NCI-H1436 (cell line): Measurements from ENCODE around the gene MICU2.

Source experiments
- DNase-seq: peaks from one replicate; lab custom pipeline; 2025; lab: John Stamatoyannopoulos, UW

The MICU2 gene, protein sequence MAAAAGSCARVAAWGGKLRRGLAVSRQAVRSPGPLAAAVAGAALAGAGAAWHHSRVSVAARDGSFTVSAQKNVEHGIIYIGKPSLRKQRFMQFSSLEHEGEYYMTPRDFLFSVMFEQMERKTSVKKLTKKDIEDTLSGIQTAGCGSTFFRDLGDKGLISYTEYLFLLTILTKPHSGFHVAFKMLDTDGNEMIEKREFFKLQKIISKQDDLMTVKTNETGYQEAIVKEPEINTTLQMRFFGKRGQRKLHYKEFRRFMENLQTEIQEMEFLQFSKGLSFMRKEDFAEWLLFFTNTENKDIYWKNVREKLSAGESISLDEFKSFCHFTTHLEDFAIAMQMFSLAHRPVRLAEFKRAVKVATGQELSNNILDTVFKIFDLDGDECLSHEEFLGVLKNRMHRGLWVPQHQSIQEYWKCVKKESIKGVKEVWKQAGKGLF

GRCh38 chr13:21603531-21604448 is at the start of gene MICU2:
Gene MICU2 (minus strand): TSS chr13:21604170. CDS start chr13:21604148, 22 bp downstream.
- DNase-seq: peak; percentile 76

- no peak for DNase-seq
These were observed 37.7 kb upstream of the MICU2 start for GRCh38 chr13:21641629-21642028.

DNA sequence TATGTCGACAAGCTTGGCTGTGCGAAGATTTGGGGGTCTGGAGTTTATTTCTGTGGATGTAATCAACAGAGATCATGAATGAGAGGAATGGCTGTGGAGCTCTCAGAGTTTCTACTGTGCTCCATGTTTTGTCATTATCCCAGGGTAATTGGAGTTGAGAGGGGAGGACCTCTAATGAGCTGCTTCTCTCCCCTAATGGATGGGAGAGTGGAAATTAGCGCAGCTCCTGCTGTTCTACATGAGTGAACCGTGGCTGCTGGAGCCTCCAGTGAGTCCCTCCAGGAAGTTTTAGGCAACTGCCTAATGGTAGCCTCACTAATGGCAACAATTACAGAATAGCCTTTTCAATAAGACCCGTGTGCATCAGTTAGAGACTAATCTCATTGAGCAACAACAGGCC is 35.6 kb upstream of the MICU2 start:
- peak; percentile 77 for DNase-seq

DNA sequence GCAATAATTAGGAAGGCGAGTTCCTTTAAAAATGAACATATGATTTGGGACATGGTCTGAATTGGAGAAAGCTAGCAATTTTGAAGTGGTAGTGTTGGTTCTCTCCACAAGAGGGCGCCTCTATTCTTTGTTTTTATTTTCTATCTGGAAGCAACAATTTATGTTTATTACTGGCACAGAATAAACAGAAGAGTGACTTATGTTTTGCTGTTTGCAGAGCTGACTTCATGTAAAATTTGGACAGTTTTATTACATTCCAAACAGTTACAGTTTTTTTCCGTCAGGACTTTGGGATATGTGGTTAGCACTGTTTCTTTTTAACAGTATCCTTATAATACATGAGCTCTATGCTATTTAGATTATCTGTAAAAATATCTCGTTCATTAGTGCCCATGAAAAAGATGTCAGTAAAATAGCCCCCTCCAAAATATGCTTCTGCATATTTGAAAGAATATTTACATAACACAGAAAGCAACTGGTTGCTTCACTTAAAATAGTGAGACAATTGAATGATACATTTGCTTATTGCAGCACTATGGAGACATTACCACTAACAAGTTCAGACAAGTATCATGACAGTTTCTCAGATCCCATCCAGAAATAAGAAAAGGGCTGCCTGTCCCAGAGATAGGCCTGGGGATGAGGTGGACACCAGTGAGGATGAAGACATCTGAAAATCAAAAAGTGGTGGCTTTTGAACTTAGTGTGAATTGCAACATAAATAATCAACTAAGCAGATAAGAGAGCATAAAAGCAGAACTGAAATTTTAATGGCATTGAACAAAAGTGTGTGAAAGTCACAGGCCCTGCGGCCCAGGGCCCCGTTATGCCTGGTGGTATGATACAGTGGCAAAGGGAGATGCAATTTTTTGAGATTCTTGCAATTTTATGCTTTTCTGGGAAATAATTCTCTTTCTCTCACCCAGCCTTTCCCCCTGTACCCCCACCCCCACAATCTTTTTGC is 34.6 kb upstream of the MICU2 start:
- no peak for DNase-seq

DNA sequence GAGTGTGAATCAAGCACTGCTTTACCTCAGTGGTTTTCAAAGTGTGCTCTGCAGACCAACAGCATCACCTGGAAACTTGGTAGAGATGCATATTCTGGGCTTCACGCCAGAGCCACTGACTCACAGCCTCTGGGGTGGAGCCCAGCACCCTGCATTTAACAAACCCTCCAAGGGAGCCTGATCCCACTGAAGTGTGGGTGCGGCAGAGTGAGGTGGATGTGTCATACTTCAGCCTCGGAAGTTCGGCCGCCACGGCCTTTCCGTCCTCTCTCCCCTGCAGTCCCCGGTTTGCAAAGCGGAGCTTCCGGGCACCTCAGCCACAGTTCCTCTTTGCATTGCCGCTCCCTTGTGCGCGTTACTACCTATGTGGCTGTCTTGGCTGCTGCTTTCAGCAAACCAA is 33.3 kb upstream of the MICU2 start:
- peak; percentile 48 for DNase-seq

GRCh38 chr13:21636656-21637055 is 32.7 kb upstream of the MICU2 start:
- DNase-seq: no peak

DNA sequence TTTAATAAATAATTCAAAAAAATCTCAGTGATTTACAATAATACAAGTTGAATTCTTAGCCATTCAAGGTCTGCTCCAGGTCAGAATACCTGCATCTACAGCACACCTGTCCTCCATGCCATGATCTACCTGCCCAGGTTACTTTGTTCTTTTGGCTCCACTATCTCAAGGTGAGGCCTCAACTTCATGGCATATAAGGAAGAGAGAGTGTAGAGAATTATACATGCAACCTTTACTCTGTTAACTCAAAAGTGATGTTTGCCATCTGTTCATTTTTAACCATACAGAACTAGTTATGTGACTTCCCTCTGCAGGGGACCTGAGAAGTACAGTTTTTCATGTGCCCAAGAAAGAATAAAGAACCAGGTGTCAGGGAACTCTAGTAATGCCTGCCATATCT is 28.2 kb upstream of the MICU2 start:
- DNase-seq: no peak

DNA sequence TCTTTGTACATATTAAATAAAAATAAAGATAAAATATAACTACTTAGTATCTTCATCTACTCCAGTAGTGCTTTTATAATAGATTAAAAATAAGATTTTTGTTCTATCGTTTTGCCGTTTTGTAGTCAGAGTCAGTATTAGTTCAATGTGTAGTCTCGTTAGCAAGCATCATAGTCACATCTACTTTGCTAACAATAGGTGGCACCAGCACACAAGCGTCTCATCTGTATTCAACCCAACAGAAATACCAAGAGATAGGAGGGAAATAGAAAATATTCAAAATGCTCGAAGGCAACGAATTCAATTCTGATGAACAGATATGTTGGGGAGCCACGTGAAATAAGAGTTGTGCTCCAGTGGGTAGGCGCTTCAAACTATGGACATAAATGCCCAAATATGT is 21.4 kb upstream of the MICU2 start:
- DNase-seq: peak; percentile 30

GRCh38 chr13:21620861-21621260 is 16.9 kb upstream of the MICU2 start:
- DNase-seq: no peak

- no peak for DNase-seq
These were observed 15.8 kb upstream of the MICU2 start for GRCh38 chr13:21619633-21620220.

DNA sequence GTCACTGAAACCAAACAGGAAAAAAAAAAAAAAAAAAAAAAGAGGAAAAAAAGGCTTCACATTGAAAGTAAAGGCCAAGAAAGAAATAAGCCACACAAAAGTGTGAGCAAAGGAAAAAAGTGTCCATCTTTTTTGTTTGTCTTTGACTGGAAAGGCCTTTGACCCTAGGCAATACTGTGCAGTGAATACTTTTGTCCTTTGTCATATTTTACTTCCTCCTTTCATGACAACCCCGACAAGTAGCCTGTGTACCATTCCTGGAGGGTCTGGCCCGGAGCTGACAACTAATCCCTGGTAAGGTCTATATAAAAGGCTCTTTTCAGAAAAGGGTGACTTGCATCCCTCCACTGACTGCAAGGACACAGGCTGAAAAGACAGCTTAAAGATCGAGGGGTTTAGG is 12.9 kb upstream of the MICU2 start:
- no peak for DNase-seq

DNA sequence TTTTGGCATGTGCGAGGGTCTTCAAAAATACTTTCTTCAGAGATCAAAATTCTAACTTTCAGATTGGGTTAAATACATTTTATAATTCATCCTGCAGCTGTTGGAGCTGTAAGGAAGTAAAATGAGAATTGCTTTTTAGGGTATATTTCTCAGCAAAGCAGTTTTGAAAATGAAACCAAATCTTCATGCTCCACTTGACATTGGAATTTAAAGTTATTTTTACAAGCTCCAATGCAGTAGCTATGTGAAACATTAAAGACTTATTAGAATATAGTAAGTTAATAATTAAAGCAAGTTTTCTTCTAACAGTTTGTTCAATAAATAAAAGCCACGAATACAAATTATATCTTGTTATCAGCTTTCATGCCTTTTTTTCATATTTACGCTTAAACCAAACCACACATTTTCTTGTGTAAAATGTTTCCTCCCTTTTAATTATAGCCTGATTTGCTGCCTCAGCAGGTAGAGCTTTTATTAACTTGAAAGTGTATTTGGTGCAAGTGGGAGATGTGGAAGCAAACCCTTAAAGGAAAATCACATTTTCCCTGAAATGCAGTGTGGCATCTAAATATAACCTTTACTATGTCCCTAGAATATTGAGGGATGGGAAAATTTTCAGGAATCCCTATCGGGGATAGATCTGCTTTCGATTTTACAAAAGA is 12.4 kb upstream of the MICU2 start:
- DNase-seq: no peak

DNA sequence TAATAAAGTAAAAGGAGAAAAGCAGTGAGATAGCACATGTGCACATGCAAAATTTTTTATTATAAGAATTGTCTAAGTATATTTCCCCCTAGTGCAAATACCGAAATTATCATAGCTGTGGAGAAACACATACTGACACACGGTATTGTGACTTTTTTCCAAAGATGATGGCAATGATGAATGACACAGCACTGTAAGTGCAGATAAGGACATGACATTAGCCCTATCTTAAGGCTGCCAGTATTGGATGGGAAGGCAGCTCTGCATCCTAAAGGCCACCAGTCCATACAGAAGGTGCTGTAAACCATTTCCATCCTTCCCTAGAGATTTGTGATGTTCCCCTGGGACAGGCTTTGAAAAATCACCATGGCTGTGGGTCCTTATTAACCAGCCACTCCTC is 11.5 kb upstream of the MICU2 start:
- no peak for DNase-seq

- DNase-seq: no peak
These were observed 9.8 kb upstream of the MICU2 start for GRCh38 chr13:21613791-21614190.

GRCh38 chr13:21611385-21611784 is 7.4 kb upstream of the MICU2 start:
- no peak for DNase-seq

DNA sequence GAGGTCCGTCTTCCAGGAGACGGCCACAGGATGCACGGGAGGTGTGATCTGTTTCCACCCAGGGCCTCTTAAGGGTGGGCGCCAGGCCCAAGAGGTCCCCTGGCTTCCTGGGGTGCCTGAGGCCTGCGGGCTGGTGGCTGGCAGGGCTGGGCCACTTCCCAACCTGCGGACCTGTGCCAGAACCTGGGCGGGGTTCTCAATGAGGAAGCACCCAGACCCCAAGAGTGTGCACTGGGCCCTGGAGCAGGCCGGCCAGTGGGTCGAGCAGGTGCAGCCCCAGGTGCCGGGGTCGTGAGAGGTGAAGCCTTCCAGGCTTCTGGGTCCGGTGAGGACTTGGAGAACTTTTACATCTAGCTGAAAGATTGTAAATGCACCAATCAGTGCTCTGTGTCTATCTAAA is 6.7 kb upstream of the MICU2 start:
- no peak for DNase-seq

GRCh38 chr13:21608961-21609360 is 5.0 kb upstream of the MICU2 start:
- no peak for DNase-seq

GRCh38 chr13:21606796-21607195 is 2.8 kb upstream of the MICU2 start:
- DNase-seq: no peak

GRCh38 chr13:21606251-21606650 is 2.3 kb upstream of the MICU2 start:
- no peak for DNase-seq

DNA sequence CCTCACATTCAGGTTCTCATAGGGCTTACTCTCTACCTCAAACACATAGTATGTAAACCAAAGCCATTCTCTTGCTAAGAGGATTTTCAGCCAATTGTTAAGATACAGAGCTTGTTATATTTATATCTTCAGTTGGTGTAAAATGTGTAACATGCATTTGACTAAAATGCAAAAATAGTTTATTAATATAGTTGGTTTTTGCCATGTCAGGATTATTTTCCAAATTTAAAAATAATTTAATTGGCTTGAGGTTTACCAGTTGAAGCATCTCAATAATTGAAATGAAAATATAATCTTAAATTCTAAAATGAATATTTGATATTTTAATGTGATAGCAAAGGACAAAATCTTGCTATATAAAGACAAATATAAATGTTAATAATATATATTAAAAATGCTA is 7.2 kb downstream of the MICU2 start:
- no peak for DNase-seq

GRCh38 chr13:21595546-21595822 is 8.5 kb downstream of the MICU2 start:
- DNase-seq: no peak
